Activated CD4-positive, alpha-beta T cell treated with anti-CD3 and anti-CD28 coated beads, Interleukin-2, amount 10 ng/mL, durations not matched to agents 7 days and 5 days (primary cell): ENCODE data around the gene AVP. TPM values are rescaled to one million over a fixed set of nuclear protein-coding genes. Genes with fewer than 3 reads are reported as not detected.
A peak's percentile ranks its signal among the peaks of the same experiment; 100 is the strongest.

ENCODE experiments used
- CTCF ChIA-PET: fragments of 350-600 bp; sonication (Branson Sonifier 250); formaldehyde crosslinking; loops from one replicate; lab custom pipeline; 2021; ENCODE audit warnings: antibody characterized with exemption; lab: Charles Lee
- POLR2A ChIA-PET: fragments of 350-600 bp; sonication (Branson Sonifier 250); formaldehyde crosslinking; loops from one replicate; lab custom pipeline; 2021; ENCODE audit warnings: antibody characterized with exemption; lab: Charles Lee
- DNase-seq: peaks from one replicate; pipeline ENCODE4 v3.0.0-alpha.2; 2020
- H3K27ac Mint-ChIP-seq: one replicate; pipeline ENCODE4 v1.8.0; 2021; ENCODE audit warnings: mild to moderate bottlenecking, moderate library complexity, mixed read lengths
- H3K27me3 Mint-ChIP-seq: one replicate; pipeline ENCODE4 v1.8.0; 2021; ENCODE audit warnings: mixed read lengths
- H3K36me3 Mint-ChIP-seq: one replicate; pipeline ENCODE4 v1.8.0; 2021; ENCODE audit warnings: low read depth, mixed read lengths
- H3K4me1 Mint-ChIP-seq: one replicate; pipeline ENCODE4 v1.8.0; 2021; ENCODE audit warnings: mixed read lengths
- H3K4me3 Mint-ChIP-seq: one replicate; pipeline ENCODE4 v1.8.0; 2021; ENCODE audit warnings: mild to moderate bottlenecking, moderate library complexity, mixed read lengths
- H3K9me3 Mint-ChIP-seq: one replicate; pipeline ENCODE4 v1.8.0; 2021; ENCODE audit warnings: mixed read lengths
- total RNA-seq, 2 experiments: library from RNA; stranded (reverse); gene quantifications; one replicate each; pipeline ENCODE4 v1.2.3, GENCODE V29; 2021

AVP gene
- total RNA-seq, 2 experiments from 2014 or later = not detected

DNA sequence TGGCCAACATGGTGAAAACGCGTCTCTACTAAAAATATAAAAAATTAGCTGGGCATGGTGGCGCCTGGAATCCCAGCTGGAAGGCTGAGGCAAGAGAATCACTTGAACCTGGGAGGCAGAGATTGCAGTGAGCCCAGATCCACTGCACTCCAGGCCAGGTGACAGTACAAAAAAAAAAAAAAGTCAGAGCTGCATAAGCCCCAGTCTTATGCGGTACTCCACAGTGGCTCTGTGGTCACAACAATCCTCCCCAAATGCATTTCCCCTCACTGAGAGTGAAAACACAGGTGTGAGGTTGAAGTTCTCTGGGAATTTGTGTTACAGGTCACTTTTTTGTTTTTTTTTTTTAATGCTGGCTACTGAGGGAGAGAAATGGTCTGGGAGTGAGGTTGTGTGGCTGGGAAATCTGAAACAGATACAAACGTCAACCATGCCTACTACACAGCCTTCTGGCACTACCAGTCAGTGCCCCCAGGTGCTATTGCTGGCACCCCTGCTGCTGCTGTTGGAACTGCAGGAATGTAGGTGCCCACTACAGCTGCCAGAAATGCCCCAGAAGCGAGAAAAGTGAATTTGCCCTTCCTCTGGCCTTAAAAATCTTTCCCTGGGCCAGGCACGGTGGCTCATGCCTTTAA is 33.0 kb downstream of the AVP start:
- Mint-ChIP-seq H3K9me3 (no peaks in the 10 kb centered on the region), H3K27me3 (no peaks in the 10 kb centered on the region), H3K4me1 (peaks cover 35% of the 10 kb centered on the region), H3K27ac (no peak overlapping the region), H3K4me3 (no peak overlapping the region), H3K36me3 (peaks cover 16% of the 10 kb centered on the region)
- ChIA-PET POLR2A (no interaction called here), CTCF (interaction anchor here (1.0 to 1.2 kb wide), 2 partner anchors 13 to 15 kb away, joined by 3 to 4 read pairs; no protein-coding TSS in a partner anchor)
- DNase-seq = no peak

DNA sequence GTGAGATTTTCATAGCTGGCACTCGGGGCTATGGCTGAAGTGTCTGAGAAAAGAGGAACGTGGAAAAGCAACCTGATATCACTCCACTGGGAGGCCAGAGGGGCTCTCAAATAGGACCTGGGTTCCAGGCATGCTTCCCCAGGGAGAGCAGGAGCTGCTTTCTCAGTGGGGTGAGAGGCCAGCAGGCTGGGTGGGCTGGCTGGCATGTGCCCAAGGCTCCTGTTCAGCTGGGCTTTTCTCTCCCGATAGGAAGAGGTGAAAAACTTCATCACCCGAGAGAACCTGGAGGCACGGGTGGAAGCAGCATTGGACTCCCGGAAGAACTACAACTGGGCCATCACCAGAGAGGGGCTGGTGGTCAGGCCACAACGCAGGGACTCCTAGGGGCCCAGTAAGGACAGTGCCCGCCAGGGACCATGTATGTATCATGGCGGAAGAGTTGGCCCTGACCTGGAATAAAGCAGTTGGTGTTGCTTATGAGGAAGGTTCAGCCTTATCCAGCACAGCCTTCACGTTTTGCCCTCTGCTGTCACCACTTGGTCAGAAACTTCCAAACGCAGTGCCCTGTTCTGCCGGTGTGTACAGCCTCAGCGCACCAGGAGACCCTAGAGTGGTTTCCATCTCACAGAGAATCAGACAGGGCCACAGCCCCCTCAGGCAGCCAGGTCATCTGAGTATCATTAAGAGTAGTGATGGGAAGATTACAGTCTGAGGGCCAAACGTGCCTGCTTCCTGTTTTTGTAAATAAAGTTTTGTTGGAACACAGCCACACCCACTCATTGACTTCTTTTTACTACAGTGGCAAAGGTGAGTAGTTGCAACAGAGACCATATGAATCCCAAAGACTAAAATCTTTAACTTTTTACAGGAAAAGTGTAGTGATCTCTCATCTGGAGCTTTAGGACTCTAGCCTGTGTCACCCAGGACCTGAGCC is 36.8 kb downstream of the AVP start:
- no peak for DNase-seq
- Mint-ChIP-seq H3K27me3 (no peaks in the 10 kb centered on the region), H3K4me3 (peak overlapping the region; percentile 89), H3K36me3 (peaks cover 16% of the 10 kb centered on the region), H3K27ac (peak overlapping the region; percentile 69), H3K9me3 (no peaks in the 10 kb centered on the region), H3K4me1 (peaks cover 40% of the 10 kb centered on the region)
- POLR2A ChIA-PET = interaction anchor here (0.6 kb wide), 1 partner anchor 38 kb away, joined by 3 read pairs; no protein-coding TSS in a partner anchor
- CTCF ChIA-PET = no interaction called here

DNA sequence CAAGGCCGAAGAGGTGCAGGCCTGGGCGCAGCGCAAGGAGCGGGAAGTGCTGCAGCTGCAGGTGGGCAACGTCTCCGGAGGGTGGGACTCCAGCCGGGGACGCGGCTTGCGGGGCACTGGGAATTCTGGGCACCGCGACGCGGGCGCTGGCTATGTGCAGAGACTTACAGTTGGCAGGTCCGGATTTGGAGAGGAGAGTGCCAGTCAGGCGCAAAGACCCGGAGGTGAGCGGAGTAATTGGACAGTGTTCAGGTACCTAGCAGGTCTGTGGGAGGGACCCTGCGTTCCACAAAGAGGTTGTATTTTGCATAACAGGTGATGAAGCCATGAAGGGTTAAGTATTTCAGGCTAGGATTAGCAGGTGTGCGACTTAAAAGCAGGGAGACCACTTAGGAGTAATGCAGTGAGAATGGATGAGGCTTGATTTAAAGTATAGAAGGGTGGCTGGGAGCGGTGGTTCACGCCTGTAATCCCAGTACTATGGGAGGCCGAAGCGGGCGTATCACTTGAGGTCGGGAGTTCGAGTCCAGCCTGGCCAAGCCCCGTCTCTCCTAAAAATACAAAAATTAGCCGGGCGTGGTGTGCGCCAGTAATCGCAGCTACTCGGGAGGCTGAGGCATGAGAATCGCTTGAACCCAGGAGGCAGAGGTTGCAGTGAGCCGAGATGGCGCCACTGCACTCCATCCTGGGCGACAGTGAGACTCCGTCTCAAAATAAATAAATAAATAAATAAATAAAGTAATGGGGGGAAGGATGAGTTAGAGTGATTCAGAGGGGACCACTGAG is 37.7 kb downstream of the AVP start:
- CTCF ChIA-PET = no interaction called here
- POLR2A ChIA-PET = no interaction called here
- Mint-ChIP-seq H3K4me3 (peak overlapping the region; percentile 89), H3K4me1 (peaks cover 40% of the 10 kb centered on the region), H3K27me3 (no peaks in the 10 kb centered on the region), H3K27ac (peak overlapping the region; percentile 76), H3K36me3 (peaks cover 17% of the 10 kb centered on the region), H3K9me3 (no peaks in the 10 kb centered on the region)
- peak; percentile 21 for DNase-seq

GRCh38 chr20:3045816-3046676 is 38.5 kb downstream of the AVP start, which contains the start of gene MRPS26:
MRPS26 (plus strand) TSS chr20:3046052; CDS start chr20:3046069, 17 bp downstream.
- Mint-ChIP-seq H3K36me3 (peaks cover 23% of the 10 kb centered on the region), H3K9me3 (no peaks in the 10 kb centered on the region), H3K27me3 (no peaks in the 10 kb centered on the region), H3K4me1 (peaks cover 37% of the 10 kb centered on the region), H3K4me3 (peak within 1 kb of the TSS; percentile 89), H3K27ac (peak within 1 kb of the TSS; percentile 85)
- POLR2A ChIA-PET = no interaction called here
- CTCF ChIA-PET = interaction anchor here (0.7 to 0.8 kb wide), 2 partner anchors 8 to 358 kb away, joined by 5 read pairs; no protein-coding TSS in a partner anchor
- peak; percentile 84 for DNase-seq

GRCh38 chr20:3045042-3045815 is 39.3 kb downstream of the AVP start:
- ChIA-PET POLR2A (no interaction called here), CTCF (interaction anchor here (0.7 to 0.8 kb wide), 2 partner anchors 8 to 357 kb away, joined by 5 read pairs; no protein-coding TSS in a partner anchor)
- DNase-seq = peak; percentile 54
- H3K9me3 Mint-ChIP-seq = no peaks in the 10 kb centered on the region
- peaks cover 27% of the 10 kb centered on the region for H3K36me3 Mint-ChIP-seq
- peak overlapping the region; percentile 85 for H3K27ac Mint-ChIP-seq
- H3K4me3 Mint-ChIP-seq = peak overlapping the region; percentile 89
- H3K27me3 Mint-ChIP-seq = no peaks in the 10 kb centered on the region
- peaks cover 40% of the 10 kb centered on the region for H3K4me1 Mint-ChIP-seq

GRCh38 chr20:3044336-3044965 is 40.1 kb downstream of the AVP start:
- Mint-ChIP-seq H3K4me3 (peak overlapping the region; percentile 10), H3K9me3 (no peaks in the 10 kb centered on the region), H3K4me1 (peaks cover 46% of the 10 kb centered on the region), H3K27me3 (no peaks in the 10 kb centered on the region), H3K36me3 (peaks cover 28% of the 10 kb centered on the region), H3K27ac (no peak overlapping the region)
- CTCF ChIA-PET = no interaction called here
- DNase-seq = no peak
- POLR2A ChIA-PET = no interaction called here

- Mint-ChIP-seq H3K27ac (peak within 1 kb of the TSS; percentile 21), H3K27me3 (no peaks in the 10 kb centered on the region), H3K4me1 (peaks cover 44% of the 10 kb centered on the region), H3K9me3 (no peaks in the 10 kb centered on the region), H3K36me3 (peaks cover 30% of the 10 kb centered on the region), H3K4me3 (peak within 1 kb of the TSS; percentile 10)
- ChIA-PET POLR2A (no interaction called here), CTCF (interaction anchor here (0.8 to 1.0 kb wide), 2 partner anchors 13 to 23 kb away, joined by 3 read pairs; no protein-coding TSS in a partner anchor)
- no peak for DNase-seq
These were observed 41.2 kb downstream of the AVP start, which contains the start of gene GNRH2 for GRCh38 chr20:3043322-3043721. GNRH2 (plus strand) TSS chr20:3043622; CDS start chr20:3044415, 793 bp downstream.

DNA sequence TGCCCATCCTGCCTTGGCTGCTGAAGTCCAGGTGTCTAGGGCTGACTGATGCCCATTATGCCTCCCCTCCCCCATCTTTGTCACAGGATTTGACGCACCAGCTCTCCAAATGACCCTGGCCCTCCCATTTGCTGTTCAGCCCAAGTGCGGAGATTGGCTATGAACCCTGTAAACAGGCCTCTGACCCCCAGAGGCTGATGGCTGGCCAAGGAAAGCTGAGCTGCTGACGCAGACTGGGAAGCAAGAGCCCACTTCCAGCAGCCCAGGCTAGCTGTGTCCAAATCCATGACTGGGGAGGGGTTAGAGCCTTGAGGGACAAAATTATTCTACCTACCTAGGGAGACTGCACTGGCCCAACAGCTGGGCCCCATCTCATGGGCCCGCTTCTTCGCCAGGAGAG is 41.9 kb downstream of the AVP start:
- H3K36me3 Mint-ChIP-seq = peaks cover 31% of the 10 kb centered on the region
- no peaks in the 10 kb centered on the region for H3K9me3 Mint-ChIP-seq
- no peak overlapping the region for H3K27ac Mint-ChIP-seq
- H3K4me1 Mint-ChIP-seq = peaks cover 37% of the 10 kb centered on the region
- POLR2A ChIA-PET = no interaction called here
- DNase-seq = no peak
- no peak overlapping the region for H3K4me3 Mint-ChIP-seq
- CTCF ChIA-PET = interaction anchor here (1.0 to 1.5 kb wide), 2 partner anchors 11 to 22 kb away, joined by 3 to 8 read pairs; no protein-coding TSS in a partner anchor
- H3K27me3 Mint-ChIP-seq = no peaks in the 10 kb centered on the region

DNA sequence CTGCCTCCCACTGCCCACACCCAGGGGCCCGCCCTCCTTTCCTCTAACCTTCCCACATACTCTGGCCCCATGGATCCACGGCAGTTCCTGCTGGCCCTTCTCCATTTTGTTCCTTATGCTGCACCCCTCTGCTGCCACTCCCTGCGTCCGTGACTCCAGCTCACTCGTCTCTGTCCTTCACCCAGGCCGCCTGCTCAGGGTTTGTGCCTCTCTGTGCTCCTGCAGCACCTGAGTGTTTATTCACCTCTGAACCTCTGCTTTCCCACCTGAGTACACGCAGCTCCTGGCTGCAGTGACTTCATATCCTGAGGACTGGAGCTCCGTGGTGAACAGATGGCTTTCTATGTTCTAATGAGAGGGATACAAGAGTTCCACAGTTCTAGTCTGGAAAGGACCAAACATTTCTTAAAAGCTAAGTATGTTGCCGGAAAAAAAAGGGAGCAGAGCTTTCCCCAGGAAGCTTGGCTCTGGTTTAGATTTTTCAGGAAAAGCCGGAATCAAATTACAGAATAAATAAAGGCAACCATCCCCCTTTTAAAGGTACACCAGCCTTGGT is 42.6 kb downstream of the AVP start:
- Mint-ChIP-seq H3K27ac (peak overlapping the region; percentile 70), H3K4me1 (peaks cover 32% of the 10 kb centered on the region), H3K9me3 (no peaks in the 10 kb centered on the region), H3K4me3 (no peak overlapping the region), H3K27me3 (no peaks in the 10 kb centered on the region), H3K36me3 (peaks cover 31% of the 10 kb centered on the region)
- ChIA-PET POLR2A (no interaction called here), CTCF (interaction anchor here (0.6 to 1.5 kb wide), 3 partner anchors 11 to 69 kb away, joined by 3 to 8 read pairs (median 3); no protein-coding TSS in a partner anchor)
- no peak for DNase-seq

DNA sequence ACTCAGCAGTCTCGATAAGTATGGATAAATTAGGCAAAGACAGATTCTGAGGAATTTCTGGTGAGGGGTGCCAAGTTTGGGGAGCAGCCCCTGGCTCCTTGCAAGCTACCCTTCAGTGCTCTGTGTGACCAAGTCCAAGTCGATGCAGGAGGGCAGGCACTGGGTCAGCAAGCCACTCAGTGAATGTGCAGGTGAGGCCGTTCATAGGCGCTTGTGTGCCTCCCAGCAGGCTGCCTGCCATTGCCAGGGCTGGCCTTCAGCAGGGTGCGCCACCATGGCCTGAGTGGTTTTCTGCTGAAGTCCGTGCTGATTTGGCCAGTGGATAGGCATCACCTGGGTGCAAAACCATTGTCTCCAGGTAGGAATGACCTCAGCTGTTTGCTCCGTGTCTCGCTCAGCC is 44.4 kb downstream of the AVP start:
- Mint-ChIP-seq H3K36me3 (peaks cover 32% of the 10 kb centered on the region), H3K4me1 (peaks cover 24% of the 10 kb centered on the region), H3K9me3 (no peaks in the 10 kb centered on the region), H3K27ac (peak overlapping the region; percentile 65), H3K27me3 (no peaks in the 10 kb centered on the region), H3K4me3 (no peak overlapping the region)
- POLR2A ChIA-PET = no interaction called here
- no peak for DNase-seq
- CTCF ChIA-PET = interaction anchor here (0.6 kb wide), 1 partner anchor 232 kb away, joined by 3 read pairs; no protein-coding TSS in a partner anchor
